H1 (cell line): ENCODE data around the gene TNS1. TPM values are rescaled to one million over a fixed set of nuclear protein-coding genes. Genes with fewer than 3 reads are reported as not detected.

Experiments
- CTCF ChIA-PET: fragments of 300-600 bp; sonication (Branson Sonifier 250); formaldehyde crosslinking; loops from one replicate; lab custom pipeline; 2021; ENCODE audit not compliant: partially characterized antibody; lab: Charles Lee
- POLR2A ChIA-PET: fragments of 300-600 bp; sonication (Branson Sonifier 250); formaldehyde crosslinking; loops from one replicate; lab custom pipeline; 2021; ENCODE audit warnings: inconsistent platforms; ENCODE audit not compliant: partially characterized antibody; lab: Charles Lee
- DNase-seq, 2 experiments: peaks; one replicate each; pipeline versions ENCODE4 v3.0.0 to v3.0.0-alpha.2; 2010 to 2022; ENCODE audit warnings: low spot score in 2 of 2, low read depth in 1 of 2, mixed read lengths in 1 of 2
- FAIRE-seq: peaks from 2 replicates; lab custom pipeline; 2011; peaks lifted over from hg19 to GRCh38; lab: Jason Lieb, UNC
- H2AFZ ChIP-seq: 2 replicates; pipeline ENCODE4 v1.8.1; 2012; ENCODE audit warnings: low read length, inconsistent platforms
- H2AK5ac ChIP-seq: 2 replicates; pipeline ENCODE4 v1.6.1; 2013; ENCODE audit warnings: low read depth, low read length
- H2BK120ac ChIP-seq: replicated peaks from 2 replicates; pipeline ENCODE3; 2013; ENCODE audit warnings: low read depth, low read length, inconsistent platforms
- H2BK12ac ChIP-seq: 2 replicates; pipeline ENCODE4 v1.6.1; 2013; ENCODE audit warnings: low read depth, low read length
- H2BK15ac ChIP-seq: 2 replicates; pipeline ENCODE4 v1.6.1; 2013; ENCODE audit warnings: low read length
- H2BK20ac ChIP-seq: 2 replicates; pipeline ENCODE4 v1.6.1; 2013; ENCODE audit warnings: low read length
- H2BK5ac ChIP-seq: 2 replicates; pipeline ENCODE4 v1.6.1; 2013; ENCODE audit warnings: low read depth, low read length
- H3K14ac ChIP-seq: 2 replicates; pipeline ENCODE4 v1.6.1; 2013; ENCODE audit warnings: inconsistent platforms; ENCODE audit not compliant: insufficient read length
- H3K18ac ChIP-seq: 2 replicates; pipeline ENCODE4 v1.6.1; 2013; ENCODE audit warnings: low read length; ENCODE audit errors: extremely low read depth
- H3K23ac ChIP-seq: 2 replicates; pipeline ENCODE4 v1.6.1; 2013; ENCODE audit warnings: inconsistent platforms; ENCODE audit not compliant: insufficient read length
- H3K23me2 ChIP-seq: 2 replicates; pipeline ENCODE4 v1.6.1; 2013; ENCODE audit warnings: low read depth, low read length
- H3K27ac ChIP-seq: 2 replicates; pipeline ENCODE4 v1.6.1; 2011; ENCODE audit warnings: low read depth, low read length, inconsistent platforms
- H3K27me3 ChIP-seq, 4 experiments: replicated peaks in 1 of 4; 1 replicate in 1 of 4; 2 replicates in 3 of 4; pipeline versions ENCODE4 v1.6.1 to v1.8.1; 2011 to 2013; ENCODE audit warnings: low read length in 3 of 4, mild to moderate bottlenecking in 3 of 4, inconsistent platforms in 2 of 4, mixed read lengths in 2 of 4, moderate library complexity in 1 of 4; ENCODE audit not compliant: control insufficient read depth in 3 of 4, insufficient read depth in 3 of 4; ENCODE audit errors: extremely low read depth in 1 of 4
- H3K36me3 ChIP-seq, 4 experiments: 2 replicates each; pipeline versions ENCODE4 v1.6.1 to v1.8.1; 2011 to 2013; ENCODE audit warnings: mild to moderate bottlenecking in 4 of 4, low read length in 3 of 4, moderate library complexity in 2 of 4, control low read depth in 1 of 4, inconsistent platforms in 1 of 4; ENCODE audit not compliant: insufficient read depth in 4 of 4, control insufficient read depth in 2 of 4
- H3K4ac ChIP-seq: replicated peaks from 2 replicates; pipeline ENCODE3; 2013; ENCODE audit warnings: low read length, low read depth, mixed read lengths, inconsistent platforms; ENCODE audit not compliant: insufficient read length
- H3K4me1 ChIP-seq, 4 experiments: replicated peaks in 1 of 4; 1 replicate in 1 of 4; 2 replicates in 3 of 4; pipeline versions ENCODE4 v1.6.1 to v1.8.1; 2011 to 2013; ENCODE audit warnings: low read length in 3 of 4, inconsistent platforms in 2 of 4, mixed read lengths in 1 of 4; ENCODE audit not compliant: insufficient read depth in 4 of 4, control insufficient read depth in 3 of 4
- H3K4me2 ChIP-seq, 2 experiments: 2 replicates each; pipeline versions ENCODE4 v1.6.1 to v1.8.1; 2011 to 2013; ENCODE audit warnings: low read depth in 2 of 2, low read length in 2 of 2, control low read depth in 1 of 2, inconsistent platforms in 1 of 2, mild to moderate bottlenecking in 1 of 2; ENCODE audit not compliant: insufficient read depth in 1 of 2
- H3K4me3 ChIP-seq, 4 experiments: fragments of 200-600, 300-600 bp in 1 of 4; sonication (generic), shearing (Covaris generic), sonication (Bioruptor Twin) in 1 of 4; 2 replicates each; pipeline versions ENCODE4 v1.5.1 to v1.8.1; 2011 to 2016; ENCODE audit warnings: low read length in 4 of 4, low read depth in 3 of 4, control low read depth in 2 of 4, inconsistent platforms in 2 of 4, mild to moderate bottlenecking in 2 of 4, mixed read lengths in 1 of 4, moderate library complexity in 1 of 4; ENCODE audit not compliant: insufficient read depth in 2 of 4; ENCODE audit errors: extremely low read depth in 1 of 4
- H3K56ac ChIP-seq: replicated peaks from 2 replicates; pipeline ENCODE3; 2013; ENCODE audit warnings: low read depth, mild to moderate bottlenecking, mixed read lengths, low read length, inconsistent platforms; ENCODE audit not compliant: insufficient read length
- H3K79me1 ChIP-seq: 2 replicates; pipeline ENCODE4 v1.6.1; 2013; ENCODE audit warnings: low read depth, low read length, control low read depth
- H3K79me2 ChIP-seq, 2 experiments: 2 replicates each; pipeline versions ENCODE4 v1.6.1 to v1.8.1; 2012 to 2013; ENCODE audit warnings: low read length in 2 of 2, mild to moderate bottlenecking in 2 of 2, inconsistent platforms in 1 of 2; ENCODE audit not compliant: insufficient read depth in 2 of 2, control insufficient read depth in 1 of 2
- H3K9ac ChIP-seq, 4 experiments: replicated peaks in 1 of 4; 1 replicate in 1 of 4; 2 replicates in 3 of 4; pipeline versions ENCODE4 v1.6.1 to v1.8.1; 2011 to 2013; ENCODE audit warnings: low read depth in 3 of 4, low read length in 3 of 4, control low read depth in 2 of 4, mild to moderate bottlenecking in 2 of 4, moderate library complexity in 2 of 4, inconsistent platforms in 1 of 4; ENCODE audit errors: extremely low read depth in 1 of 4
- H3K9me3 ChIP-seq, 2 experiments: 2 replicates each; pipeline versions ENCODE4 v1.6.1 to v1.8.1; 2012 to 2013; ENCODE audit warnings: mild to moderate bottlenecking in 2 of 2, moderate library complexity in 2 of 2, control low read depth in 1 of 2, inconsistent platforms in 1 of 2, low read depth in 1 of 2, low read length in 1 of 2, mixed read lengths in 1 of 2; ENCODE audit not compliant: insufficient read depth in 2 of 2
- H4K20me1 ChIP-seq, 2 experiments: replicated peaks in 1 of 2; 2 replicates each; pipeline versions ENCODE3 to v1.8.1; 2011 to 2013; ENCODE audit warnings: inconsistent platforms in 2 of 2, low read length in 2 of 2, mild to moderate bottlenecking in 1 of 2; ENCODE audit not compliant: insufficient read depth in 2 of 2, control insufficient read depth in 1 of 2
- H4K5ac ChIP-seq: 2 replicates; pipeline ENCODE4 v1.6.1; 2013; ENCODE audit warnings: low read length, low read depth, mixed read lengths, inconsistent platforms; ENCODE audit not compliant: insufficient read length
- H4K8ac ChIP-seq: 2 replicates; pipeline ENCODE4 v1.8.0; 2013; ENCODE audit warnings: mild to moderate bottlenecking, moderate library complexity, low read length, inconsistent platforms; ENCODE audit not compliant: insufficient read depth; ENCODE audit errors: extremely low read depth
- H4K91ac ChIP-seq: replicated peaks from 2 replicates; pipeline ENCODE3; 2013; ENCODE audit warnings: low read length, mixed read lengths, inconsistent platforms; ENCODE audit not compliant: insufficient read length
- BCL11A ChIP-seq, 2 experiments: IDR thresholded peaks; one replicate each; pipeline ENCODE4 v1.6.1; 2011; ENCODE audit warnings: low read depth in 2 of 2, low read length in 2 of 2, mild to moderate bottlenecking in 2 of 2
- CEBPB ChIP-seq: IDR thresholded peaks from 2 replicates; pipeline ENCODE4 v1.6.1; 2012; ENCODE audit warnings: low read depth, low read length
- KDM5A ChIP-seq: fragments of 200-600 bp; IDR thresholded peaks from 2 replicates; pipeline ENCODE4 v1.7.1; 2012; ENCODE audit warnings: mild to moderate bottlenecking, low read length, inconsistent platforms, mixed read lengths
- NRF1 ChIP-seq: IDR thresholded peaks from 2 replicates; pipeline ENCODE4 v1.6.1; 2011; ENCODE audit warnings: mild to moderate bottlenecking, low read depth, low read length, improper control_type of control experiment
- WGBS, 2 experiments: shearing (Covaris generic) in 1 of 2; methylation state at CpG; one replicate each; pipeline versions ENCODE4 v1.1.6 to v1.1.7; 2013 to 2015; ENCODE audit warnings: low lambda C conversion rate in 2 of 2, mixed read lengths in 2 of 2, inconsistent platforms in 1 of 2, low coverage in 1 of 2, missing lambda C conversion rate in 1 of 2; ENCODE audit not compliant: insufficient replicate concordance in 2 of 2, insufficient coverage in 1 of 2, insufficient read length in 1 of 2; ENCODE audit errors: extremely low coverage in 1 of 2, missing lambda C conversion rate in 1 of 2; 5-methylcytosine and 5-hydroxymethylcytosine counted together
- polyA plus RNA-seq, 7 experiments: library from polyadenylated mRNA; depleted of rRNA in 3 of 7; stranded (reverse) in 5 of 7; unstranded in 2 of 7; fragments of >200 nt in 5 of 7; fragments of 200-250 nt in 2 of 7; gene quantifications; 1 replicate in 5 of 7; 2 replicates in 1 of 7; 4 replicates in 1 of 7; pipeline versions ENCODE4 v1.2.1 to v1.2.3, GENCODE V29; 2011 to 2013; ENCODE audit warnings: missing spikeins in 2 of 7, mixed read lengths in 2 of 7
- total RNA-seq: library from RNA; stranded (reverse); fragmentation: NEBNext Ultra II Directional; extraction: Animal tissue kit (Norgen Biotek cat#: 25700); gene quantifications from 2 replicates; pipeline ENCODE4 v1.2.1, GENCODE V29; 2021
- TF ChIP-seq, protein P1 (sequence below): IDR thresholded peaks from 2 replicates; pipeline ENCODE4 v1.6.1; 2012; ENCODE audit warnings: low read length, inconsistent platforms

TNS1 gene
- total and polyA plus RNA-seq, 2 of the 8 experiments (the other 6 are each of a cell fraction or from before 2014, with no cell fraction given) = 1.5 to 5.1 TPM

DNA sequence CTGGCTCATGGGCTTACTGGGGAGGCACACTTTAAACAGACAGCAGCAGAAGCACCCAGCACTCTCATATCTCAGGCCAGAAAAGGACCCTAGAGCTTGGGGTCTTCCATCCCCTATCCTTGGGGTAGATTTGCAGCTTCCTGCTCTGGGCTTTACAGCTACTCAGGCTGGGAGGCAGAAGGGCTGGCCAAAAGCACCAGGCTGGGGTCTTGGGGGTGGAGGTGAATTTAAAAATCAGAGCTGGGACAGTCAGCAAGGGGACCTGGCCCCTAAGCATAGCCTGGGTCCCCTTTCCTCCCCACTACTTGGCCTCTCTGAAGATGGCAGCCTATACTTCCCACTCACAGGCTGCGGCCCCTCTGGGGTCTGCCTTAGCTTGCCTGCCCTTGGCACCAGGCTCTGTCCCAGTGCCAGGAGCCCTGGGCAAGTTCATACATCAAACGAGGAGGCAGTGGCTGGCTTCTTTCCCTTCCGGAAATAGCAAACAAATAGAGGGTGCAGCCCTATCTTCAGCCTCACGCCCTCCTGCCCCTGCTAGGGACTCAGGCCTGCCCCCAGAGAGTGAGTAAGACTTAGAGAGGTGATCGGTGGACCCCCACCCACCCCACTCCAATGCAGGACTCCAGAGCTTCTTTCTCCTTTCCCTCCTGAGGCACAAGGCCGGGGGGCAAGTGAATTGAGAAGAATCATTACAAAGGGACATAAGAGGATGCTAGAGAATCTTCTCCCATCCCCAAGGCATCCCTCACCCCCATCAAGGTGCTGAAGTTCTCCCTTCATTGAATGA is 26.0 kb upstream of the TNS1 start:
- H2BK15ac ChIP-seq = no peak overlapping the region
- TF ChIP-seq BCL11A (IDR thresholded peaks at IDR 0.05; ENCODE audit: low read depth in 2 of 2, low read length in 2 of 2) (no peak), KDM5A (no peak), CEBPB (no peak), NRF1 (no peak)
- TF ChIP-seq, protein P1, sequence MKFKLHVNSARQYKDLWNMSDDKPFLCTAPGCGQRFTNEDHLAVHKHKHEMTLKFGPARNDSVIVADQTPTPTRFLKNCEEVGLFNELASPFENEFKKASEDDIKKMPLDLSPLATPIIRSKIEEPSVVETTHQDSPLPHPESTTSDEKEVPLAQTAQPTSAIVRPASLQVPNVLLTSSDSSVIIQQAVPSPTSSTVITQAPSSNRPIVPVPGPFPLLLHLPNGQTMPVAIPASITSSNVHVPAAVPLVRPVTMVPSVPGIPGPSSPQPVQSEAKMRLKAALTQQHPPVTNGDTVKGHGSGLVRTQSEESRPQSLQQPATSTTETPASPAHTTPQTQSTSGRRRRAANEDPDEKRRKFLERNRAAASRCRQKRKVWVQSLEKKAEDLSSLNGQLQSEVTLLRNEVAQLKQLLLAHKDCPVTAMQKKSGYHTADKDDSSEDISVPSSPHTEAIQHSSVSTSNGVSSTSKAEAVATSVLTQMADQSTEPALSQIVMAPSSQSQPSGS = no peak
- no peak overlapping the region for H2BK20ac ChIP-seq
- no peak overlapping the region for H3K56ac ChIP-seq
- DNase-seq = peak in 1 of 2 experiments; percentile 37
- no peak overlapping the region for H2AK5ac ChIP-seq
- H4K8ac ChIP-seq = no peak overlapping the region; the same call in 1 of the 2 replicates
- no peaks in the 10 kb centered on the region for H3K36me3 ChIP-seq
- H3K79me1 ChIP-seq = no peaks in the 10 kb centered on the region
- no peak overlapping the region for H4K91ac ChIP-seq
- ChIA-PET CTCF (interaction anchor here (0.7 to 3.3 kb wide), 11 partner anchors 11 to 1120 kb away, joined by 3 to 12 read pairs (median 3); partner anchors contain the start of gene RUFY4), POLR2A (interaction anchor here (1.0 to 1.1 kb wide), 2 partner anchors 30 to 253 kb away, joined by 3 read pairs; no protein-coding TSS in a partner anchor)
- no peak overlapping the region for H3K18ac ChIP-seq
- no peak overlapping the region for H4K5ac ChIP-seq
- peaks cover 0 to 14% (median 5%) of the 10 kb centered on the region in 4 experiments; a peak in 6 of 7 replicates for H3K4me1 ChIP-seq
- no peak overlapping the region for H3K27ac ChIP-seq
- H3K4ac ChIP-seq = no peak overlapping the region
- H3K9ac ChIP-seq = no peak overlapping the region
- H3K9me3 ChIP-seq = no peaks in the 10 kb centered on the region
- no peak overlapping the region for H3K23ac ChIP-seq
- no peak overlapping the region for H3K4me2 ChIP-seq
- no peak overlapping the region for H2BK12ac ChIP-seq
- H2BK5ac ChIP-seq = no peak overlapping the region
- FAIRE-seq = no peak
- no peak overlapping the region for H3K4me3 ChIP-seq
- WGBS, 2 experiments = 88% methylated on average over 4 of the region's 6 CpGs; no CpG with 5 or more reads in 1 of the 2 experiments
- H2BK120ac ChIP-seq = no peak overlapping the region
- H3K14ac ChIP-seq = no peak overlapping the region
- peaks cover 0 to 8% of the 10 kb centered on the region in 2 experiments for H4K20me1 ChIP-seq
- H3K79me2 ChIP-seq = no peaks in the 10 kb centered on the region
- H3K27me3 ChIP-seq = peaks cover 5 to 15% (median 14%) of the 10 kb centered on the region in 4 experiments
- peaks cover 9% of the 10 kb centered on the region; the same call in 1 of the 2 replicates for H3K23me2 ChIP-seq
- no peak overlapping the region for H2AFZ ChIP-seq
